IMR-90 (cell line): ENCODE data around the gene DNM3. TPM values are rescaled to one million over a fixed set of nuclear protein-coding genes. Genes with fewer than 3 reads are reported as not detected.

ENCODE experiments used
- ATAC-seq: fragments of 200-7000 bp; cut with Tn5 transposase; 2 replicates; pipeline ENCODE4 v1.9.1; 2020; ENCODE audit warnings: low read depth, mild to moderate bottlenecking, moderate library complexity
- BruUV-seq: library from RNA; stranded (reverse); fragments of 400-500 nt; replicated peaks from 2 replicates; lab custom pipeline; 2021; lab: Mats Ljungman, UMichigan
- CTCF ChIA-PET: fragments of 300-600 bp; formaldehyde crosslinking; extraction: SDS; loops from one replicate; lab custom pipeline; 2021; ENCODE audit warnings: antibody characterized with exemption; lab: Yijun Ruan, JAX
- POLR2A ChIA-PET: fragments of 300-600 bp; sonication (Branson Sonifier 250); formaldehyde crosslinking; loops from one replicate; lab custom pipeline; 2022; ENCODE audit warnings: antibody characterized with exemption; ENCODE audit not compliant: unreplicated experiment; lab: Charles Lee
- DNase-seq: peaks from one replicate; pipeline ENCODE4 v3.0.0; 2013
- H2AFZ ChIP-seq: replicated peaks from 2 replicates; pipeline ENCODE3; 2013; ENCODE audit warnings: low read length, mild to moderate bottlenecking; ENCODE audit not compliant: poor library complexity
- H2AK5ac ChIP-seq: 2 replicates; pipeline ENCODE4 v1.6.1; 2013; ENCODE audit warnings: low read depth, low read length, inconsistent platforms
- H2AK9ac ChIP-seq: replicated peaks from 2 replicates; pipeline ENCODE3; 2013; ENCODE audit warnings: mild to moderate bottlenecking, low read depth, low read length, moderate library complexity; ENCODE audit not compliant: poor library complexity
- H2BK120ac ChIP-seq: 2 replicates; pipeline ENCODE4 v1.6.1; 2013; ENCODE audit warnings: low read depth, low read length, inconsistent platforms
- H2BK15ac ChIP-seq: 3 replicates; pipeline ENCODE4 v1.6.1; 2013; ENCODE audit warnings: low read depth, low read length, inconsistent platforms
- H2BK20ac ChIP-seq: 2 replicates; pipeline ENCODE4 v1.6.1; 2013; ENCODE audit warnings: low read depth, mild to moderate bottlenecking, inconsistent platforms, low read length, moderate library complexity
- H2BK5ac ChIP-seq: 2 replicates; pipeline ENCODE4 v1.6.1; 2013; ENCODE audit warnings: mild to moderate bottlenecking, low read depth, low read length, inconsistent platforms; ENCODE audit not compliant: poor library complexity, severe bottlenecking
- H3K14ac ChIP-seq: replicated peaks from 2 replicates; pipeline ENCODE4 v1.6.1; 2013; ENCODE audit warnings: low read depth, low read length, inconsistent platforms
- H3K18ac ChIP-seq: 2 replicates; pipeline ENCODE4 v1.6.1; 2013; ENCODE audit warnings: low read depth, low read length, control low read depth
- H3K23ac ChIP-seq: 2 replicates; pipeline ENCODE4 v1.6.1; 2013; ENCODE audit warnings: low read depth, low read length, inconsistent platforms
- H3K27ac ChIP-seq: 2 replicates; pipeline ENCODE4 v1.5.1; 2013; ENCODE audit warnings: mild to moderate bottlenecking, control low read depth, low read length; ENCODE audit not compliant: insufficient read depth
- H3K27me3 ChIP-seq: 2 replicates; pipeline ENCODE4 v1.6.1; 2013; ENCODE audit warnings: low read length; ENCODE audit not compliant: control insufficient read depth, insufficient read depth
- H3K36me3 ChIP-seq: 2 replicates; pipeline ENCODE4 v1.6.1; 2013; ENCODE audit warnings: low read length, mixed read lengths; ENCODE audit not compliant: control insufficient read depth, insufficient read depth
- H3K4ac ChIP-seq: 2 replicates; pipeline ENCODE4 v1.6.1; 2013; ENCODE audit warnings: low read depth, low read length, inconsistent platforms
- H3K4me1 ChIP-seq: 2 replicates; pipeline ENCODE4 v1.6.1; 2013; ENCODE audit warnings: low read length, mixed read lengths; ENCODE audit not compliant: control insufficient read depth, insufficient read depth
- H3K4me2 ChIP-seq: 2 replicates; pipeline ENCODE4 v1.6.1; 2013; ENCODE audit warnings: low read depth, mild to moderate bottlenecking, control low read depth, low read length, moderate library complexity
- H3K4me3 ChIP-seq: 2 replicates; pipeline ENCODE4 v1.5.1; 2013; ENCODE audit warnings: low read depth, mild to moderate bottlenecking, control low read depth, low read length, moderate library complexity; ENCODE audit not compliant: insufficient read depth
- H3K56ac ChIP-seq: 2 replicates; pipeline ENCODE4 v1.6.1; 2013; ENCODE audit warnings: low read length, inconsistent platforms; ENCODE audit not compliant: insufficient read depth; ENCODE audit errors: extremely low read depth
- H3K79me1 ChIP-seq, 2 experiments: 2 replicates each; pipeline ENCODE4 v1.6.1; 2013; ENCODE audit warnings: low read length in 2 of 2, inconsistent platforms in 1 of 2, low read depth in 1 of 2
- H3K9ac ChIP-seq: 2 replicates; pipeline ENCODE4 v1.6.1; 2013; ENCODE audit warnings: low read depth, low read length, control low read depth
- H3K9me1 ChIP-seq: 2 replicates; pipeline ENCODE4 v1.6.1; 2013; ENCODE audit warnings: low read length, inconsistent platforms; ENCODE audit not compliant: insufficient read depth
- H3K9me3 ChIP-seq: 2 replicates; pipeline ENCODE4 v1.6.1; 2013; ENCODE audit warnings: low read length; ENCODE audit not compliant: control insufficient read depth, insufficient read depth
- H4K20me1 ChIP-seq: 2 replicates; pipeline ENCODE4 v1.6.1; 2013; ENCODE audit warnings: low read length, inconsistent platforms; ENCODE audit not compliant: insufficient read depth
- H4K5ac ChIP-seq: 2 replicates; pipeline ENCODE4 v1.6.1; 2013; ENCODE audit warnings: mild to moderate bottlenecking, low read depth, low read length, control low read depth
- H4K8ac ChIP-seq, 2 experiments: 2 replicates each; pipeline ENCODE4 v1.6.1; 2013; ENCODE audit warnings: low read depth in 2 of 2, low read length in 2 of 2, control low read depth in 1 of 2, inconsistent platforms in 1 of 2
- H4K91ac ChIP-seq: 2 replicates; pipeline ENCODE4 v1.6.1; 2013; ENCODE audit warnings: low read depth, low read length, inconsistent platforms; ENCODE audit not compliant: insufficient read depth
- MXI1 ChIP-seq: IDR thresholded peaks from 2 replicates; pipeline ENCODE4 v1.6.1; 2012; ENCODE audit warnings: low read depth, mild to moderate bottlenecking, low read length, moderate library complexity, borderline replicate concordance
- WGBS, 2 experiments: methylation state at CpG; one replicate each; pipeline versions ENCODE4 v1.1.5 to v1.1.7; 2013; ENCODE audit warnings: missing lambda C conversion rate in 2 of 2; ENCODE audit not compliant: insufficient read length in 1 of 2; ENCODE audit errors: extremely low coverage in 2 of 2; 5-methylcytosine and 5-hydroxymethylcytosine counted together
- dilution Hi-C: fragments of 300-500 bp; cut with HindIII; formaldehyde crosslinking; loops from one replicate; pipeline ENCODE4 v1.14.3; 2018; ENCODE audit warnings: low sequenced_read_pairs; ENCODE audit not compliant: unreplicated experiment
- in situ Hi-C: fragments of 300-500 bp; cut with MboI; formaldehyde crosslinking; loops from 3 replicates; pipeline ENCODE4 v1.14.3; 2019; ENCODE audit warnings: low sequenced_read_pairs, inconsistent platforms, mixed read lengths
- intact Hi-C: fragments of 100-400 bp; cut with micrococcal nuclease; formaldehyde crosslinking; loops from 2 replicates; pipeline ENCODE4 v1.10.0; 2022
- polyA plus RNA-seq, 3 experiments: library from polyadenylated mRNA; depleted of rRNA; stranded (reverse); fragments of >200 nt; gene quantifications; 2 replicates each; pipeline ENCODE4 v1.2.3, GENCODE V29; 2012; ENCODE audit warnings: low replicate concordance in 1 of 3
- total RNA-seq: library from RNA; depleted of rRNA; stranded (reverse); fragments of >200 nt; gene quantifications from 2 replicates; pipeline ENCODE4 v1.2.3, GENCODE V29; 2012

The DNM3 gene
- total and polyA plus RNA-seq, 2 of the 4 experiments (the other 2 are of a cell fraction) = 0.36 TPM

GRCh38 chr1:172141341-172141881 lies 300.1 kb downstream of the DNM3 start:
- intact Hi-C loops = loop anchor here (5.0 to 10.0 kb wide), 3 partner anchors 301 to 443 kb away; partner anchors contain the start of genes PIGC and SUCO
- Histone ChIP-seq H2AK9ac (no peak overlapping the region), H4K5ac (peak overlapping the region; percentile 26; the same call in 1 of the 2 replicates), H3K27ac (peak overlapping the region; percentile 26; the same call in 1 of the 2 replicates), H3K79me1 (peaks cover 0 to 18% of the 10 kb centered on the region in 2 experiments; a peak in 2 of 4 replicates), H4K20me1 (peaks cover 3% of the 10 kb centered on the region; the same call in 1 of the 2 replicates), H3K18ac (peak overlapping the region; percentile 51; the same call in 1 of the 2 replicates), H2BK15ac (no peak overlapping the region), H2BK20ac (no peak overlapping the region), H2AK5ac (peak overlapping the region; percentile 35; the same call in 1 of the 2 replicates), H3K4me3 (peak overlapping the region; percentile 42), H2AFZ (no peak overlapping the region), H2BK5ac (peak overlapping the region; percentile 85), H4K8ac (peak overlapping the region in 1 of 2 experiments; percentile 55; a peak in 3 of 4 replicates), H3K4me1 (peaks cover 9% of the 10 kb centered on the region), H3K56ac (peak overlapping the region; percentile 55; the same call in 1 of the 2 replicates), H3K9me1 (peaks cover 6% of the 10 kb centered on the region), H3K27me3 (no peaks in the 10 kb centered on the region), H3K23ac (peak overlapping the region; percentile 79; the same call in 1 of the 2 replicates), H3K4me2 (peak overlapping the region; percentile 97), H3K36me3 (peaks cover 5% of the 10 kb centered on the region), H3K9ac (peak overlapping the region; percentile 50; the same call in 1 of the 2 replicates), H3K14ac (0 out of 2 replicates have a peak overlapping the region, but pooled peaks have one; percentile 30), H3K4ac (peak overlapping the region; percentile 39; the same call in 1 of the 2 replicates), H3K9me3 (no peaks in the 10 kb centered on the region), H2BK120ac (no peak overlapping the region), H4K91ac (no peak overlapping the region)
- ATAC-seq (no peak), DNase-seq (no peak)
- in situ Hi-C loops = loop anchor here (10.0 kb wide), 1 partner anchor 253 kb away; no protein-coding TSS in a partner anchor
- no peak for TF ChIP-seq MXI1
- BruUV-seq = no TSS peak
- CTCF ChIA-PET = interaction anchor here (0.7 to 1.4 kb wide), 3 partner anchors 30 to 102 kb away, joined by 3 read pairs; no protein-coding TSS in a partner anchor
- 0% methylated on average over 1 of the region's 7 CpGs; no CpG with 5 or more reads in 1 of the 2 experiments for WGBS, 2 experiments
- dilution Hi-C loops = no loop called here
- POLR2A ChIA-PET = interaction anchor here (0.6 to 2.1 kb wide), 4 partner anchors 32 to 281 kb away, joined by 3 to 7 read pairs (median 4); no protein-coding TSS in a partner anchor
